Glutamatergic neuron (in vitro differentiated cells): ENCODE data around the gene PRRT1. TPM values are rescaled to one million over a fixed set of nuclear protein-coding genes. Genes with fewer than 3 reads are reported as not detected.

Experiments used
- DNase-seq: peaks from one replicate; pipeline ENCODE4 v3.0.0; 2022
- H3K27ac Mint-ChIP-seq: one replicate; pipeline ENCODE4 v1.8.0; 2020; ENCODE audit warnings: mild to moderate bottlenecking, mixed read lengths, inconsistent platforms; ENCODE audit not compliant: unreplicated experiment
- H3K27me3 Mint-ChIP-seq: one replicate; pipeline ENCODE4 v1.8.0; 2020; ENCODE audit warnings: mild to moderate bottlenecking, moderate library complexity, mixed read lengths, inconsistent platforms; ENCODE audit not compliant: unreplicated experiment
- H3K36me3 Mint-ChIP-seq: one replicate; pipeline ENCODE4 v1.8.0; 2020; ENCODE audit warnings: mild to moderate bottlenecking, mixed read lengths, inconsistent platforms; ENCODE audit not compliant: unreplicated experiment
- H3K4me1 Mint-ChIP-seq: one replicate; pipeline ENCODE4 v1.8.0; 2020; ENCODE audit warnings: mild to moderate bottlenecking, low read depth, mixed read lengths, inconsistent platforms; ENCODE audit not compliant: unreplicated experiment
- H3K4me3 Mint-ChIP-seq: one replicate; pipeline ENCODE4 v1.8.0; 2020; ENCODE audit warnings: mild to moderate bottlenecking, mixed read lengths, inconsistent platforms; ENCODE audit not compliant: unreplicated experiment
- H3K9me3 Mint-ChIP-seq: one replicate; pipeline ENCODE4 v1.8.0; 2020; ENCODE audit warnings: mild to moderate bottlenecking, moderate library complexity, mixed read lengths, inconsistent platforms; ENCODE audit not compliant: unreplicated experiment
- CTCF ChIP-seq: fragments of 200-600 bp; sonication (generic); IDR thresholded peaks from one replicate; pipeline ENCODE4 v1.5.0; 2021; ENCODE audit not compliant: partially characterized antibody, unreplicated experiment
- long read RNA-seq: library from polyadenylated mRNA; unstranded; transcript quantifications from one replicate; pipeline ENCODE4 v2.0.0, GENCODE V29; 2020; ENCODE audit not compliant: unreplicated experiment
- total RNA-seq: library from RNA; stranded (reverse); fragmentation: NEBNext Ultra II Directional; extraction: Animal tissue kit (Norgen Biotek cat#: 25700); gene quantifications from one replicate; pipeline ENCODE4 v1.2.1, GENCODE V29; 2021; ENCODE audit not compliant: unreplicated experiment

PRRT1 gene
- total RNA-seq = 5.1 TPM
- long read RNA-seq = 0 reads

GRCh38 chr6:32151863-32152768, at the start of gene PRRT1:
PRRT1 (minus strand) TSS chr6:32151939; CDS start chr6:32151827, 112 bp downstream.
- peaks cover 15% of the 10 kb centered on the region for H3K9me3 Mint-ChIP-seq
- TF ChIP-seq CTCF = no peak
- H3K4me3 Mint-ChIP-seq = peak within 1 kb of the TSS; percentile 100
- H3K27me3 Mint-ChIP-seq = peaks cover 24% of the 10 kb centered on the region
- no peaks in the 10 kb centered on the region for H3K36me3 Mint-ChIP-seq
- peaks cover 30% of the 10 kb centered on the region for H3K4me1 Mint-ChIP-seq
- peak within 1 kb of the TSS; percentile 94 for H3K27ac Mint-ChIP-seq
- peak; percentile 29 for DNase-seq

GRCh38 chr6:32200711-32201475, 49.2 kb upstream of the PRRT1 start:
- Mint-ChIP-seq H3K36me3 (no peaks in the 10 kb centered on the region), H3K27ac (no peak overlapping the region), H3K27me3 (peaks cover 6% of the 10 kb centered on the region)

GRCh38 chr6:32198866-32199265, 47.1 kb upstream of the PRRT1 start:
- Mint-ChIP-seq H3K4me1 (peaks cover 13% of the 10 kb centered on the region), H3K27ac (no peak overlapping the region)
- no peak for TF ChIP-seq CTCF

More at GRCh38 chr6:32200711-32201475, 49.2 kb upstream of the PRRT1 start:
- DNase-seq = no peak
- Mint-ChIP-seq H3K4me1 (peaks cover 9% of the 10 kb centered on the region), H3K9me3 (peaks cover 9% of the 10 kb centered on the region), H3K4me3 (no peak overlapping the region)
- no peak for TF ChIP-seq CTCF

GRCh38 chr6:32198345-32198696, 46.6 kb upstream of the PRRT1 start:
- H3K27me3 Mint-ChIP-seq = peaks cover 6% of the 10 kb centered on the region
- no peak for DNase-seq
- H3K36me3 Mint-ChIP-seq = no peaks in the 10 kb centered on the region
- H3K4me3 Mint-ChIP-seq = no peak overlapping the region
- H3K9me3 Mint-ChIP-seq = peaks cover 11% of the 10 kb centered on the region
- H3K27ac Mint-ChIP-seq = no peak overlapping the region
- peaks cover 11% of the 10 kb centered on the region for H3K4me1 Mint-ChIP-seq
- no peak for TF ChIP-seq CTCF

More at GRCh38 chr6:32198866-32199265, 47.1 kb upstream of the PRRT1 start:
- no peak for DNase-seq
- H3K36me3 Mint-ChIP-seq = no peaks in the 10 kb centered on the region
- H3K27me3 Mint-ChIP-seq = peaks cover 8% of the 10 kb centered on the region
- H3K4me3 Mint-ChIP-seq = no peak overlapping the region
- peaks cover 11% of the 10 kb centered on the region for H3K9me3 Mint-ChIP-seq
